AG04449 (cell line): Measurements from ENCODE around the gene MYO15A.

ENCODE experiments used
- CTCF ChIA-PET: fragments of 350-600 bp; formaldehyde crosslinking; extraction: SDS; loops from one replicate; lab custom pipeline; 2021; ENCODE audit warnings: antibody characterized with exemption; lab: Yijun Ruan, JAX
- POLR2A ChIA-PET: fragments of 400-600, 350-600 bp; formaldehyde crosslinking; extraction: SDS; loops from one replicate; lab custom pipeline; 2020; ENCODE audit warnings: antibody characterized with exemption, inconsistent platforms; lab: Yijun Ruan, JAX
- DNase-seq: peaks from one replicate; pipeline ENCODE4 v3.0.0-alpha.2; 2010; ENCODE audit warnings: low read depth, low spot score
- H3K4me3 ChIP-seq: 2 replicates; pipeline ENCODE4 v1.5.1; 2011; ENCODE audit warnings: low read depth, mild to moderate bottlenecking, control low read depth, low read length
- CTCF ChIP-seq: IDR thresholded peaks from one replicate; pipeline ENCODE4 v1.5.1; 2011; ENCODE audit warnings: mild to moderate bottlenecking, moderate library complexity, low read length, control low read depth, inconsistent platforms; ENCODE audit not compliant: insufficient read depth; ENCODE audit errors: missing control alignments

Gene MYO15A

GRCh38 chr17:18184143-18185031 is 75.8 kb downstream of the MYO15A start:
- DNase-seq, result no peak

GRCh38 chr17:18185391-18185790 is 76.8 kb downstream of the MYO15A start:
- POLR2A ChIA-PET, result interaction anchor here (0.9 kb wide), 1 partner anchor 18 kb away, joined by 4 read pairs; no protein-coding TSS in a partner anchor
- CTCF ChIA-PET, result interaction anchor here (0.8 to 1.6 kb wide), 5 partner anchors 12 to 94 kb away, joined by 3 to 5 read pairs (median 3); no protein-coding TSS in a partner anchor
- TF ChIP-seq CTCF, result no peak

More at GRCh38 chr17:18184143-18185031, 75.8 kb downstream of the MYO15A start:
- peak overlapping the region; percentile 89 for H3K4me3 ChIP-seq
- TF ChIP-seq CTCF, result no peak
- ChIA-PET POLR2A (interaction anchor here (0.6 to 2.0 kb wide), 6 partner anchors 9 to 67 kb away, joined by 3 to 9 read pairs (median 3); no protein-coding TSS in a partner anchor), CTCF (interaction anchor here (1.1 to 1.3 kb wide), 2 partner anchors 10 to 39 kb away, joined by 3 to 4 read pairs; no protein-coding TSS in a partner anchor)

GRCh38 chr17:18185832-18186626 is 77.5 kb downstream of the MYO15A start:
- DNase-seq, result no peak
- H3K4me3 ChIP-seq, result peak overlapping the region; percentile 89
- TF ChIP-seq CTCF, result no peak
- POLR2A ChIA-PET, result interaction anchor here (0.9 kb wide), 1 partner anchor 17 kb away, joined by 4 read pairs; no protein-coding TSS in a partner anchor
- CTCF ChIA-PET, result interaction anchor here (0.6 to 1.6 kb wide), 5 partner anchors 11 to 1744 kb away, joined by 3 to 5 read pairs (median 4); no protein-coding TSS in a partner anchor

More at GRCh38 chr17:18185391-18185790, 76.8 kb downstream of the MYO15A start:
- H3K4me3 ChIP-seq, result peak overlapping the region; percentile 89
- no peak for DNase-seq

- DNase-seq, result no peak
- CTCF ChIA-PET, result interaction anchor here (1.0 to 1.6 kb wide), 3 partner anchors 11 to 29 kb away, joined by 3 to 5 read pairs (median 4); no protein-coding TSS in a partner anchor
- POLR2A ChIA-PET, result no interaction called here
- peak overlapping the region; percentile 89 for H3K4me3 ChIP-seq
- TF ChIP-seq CTCF, result no peak
Measured at GRCh38 chr17:18186627-18186982, 78.0 kb downstream of the MYO15A start.

- ChIA-PET CTCF (no interaction called here), POLR2A (no interaction called here)
- no peak for DNase-seq
- no peak for TF ChIP-seq CTCF
- peak overlapping the region; percentile 89 for H3K4me3 ChIP-seq
Measured at GRCh38 chr17:18187226-18187625, 78.7 kb downstream of the MYO15A start.
